Ascending aorta (tissue), 2 donors: ENCODE measurements around the gene KAZALD1. TPM values are rescaled to one million over a fixed set of nuclear protein-coding genes. Genes with fewer than 3 reads are reported as not detected.

Experiments
- DNase-seq, 2 donors: peaks; one replicate each; pipeline ENCODE4 v3.0.0-alpha.2; 2019; ENCODE audit warnings: low spot score in 2 of 2
- H3K27ac ChIP-seq, 2 donors: fragments of 200-600 bp; sonication (generic); one replicate each; pipeline ENCODE4 v1.5.1; 2016 to 2017; ENCODE audit warnings: mild to moderate bottlenecking in 1 of 2
- H3K27me3 ChIP-seq: fragments of 200-600 bp; sonication (generic); one replicate; pipeline ENCODE4 v1.5.1; 2017
- H3K36me3 ChIP-seq, 2 donors: fragments of 200-600 bp; sonication (generic); one replicate each; pipeline ENCODE4 v1.5.1; 2016
- H3K4me1 ChIP-seq, 2 donors: fragments of 200-600 bp; sonication (generic); one replicate each; pipeline ENCODE4 v1.5.1; 2016 to 2017; ENCODE audit warnings: mild to moderate bottlenecking in 1 of 2
- H3K4me3 ChIP-seq, 2 donors: fragments of 200-600 bp; sonication (generic); one replicate each; pipeline ENCODE4 v1.5.1; 2016 to 2017; ENCODE audit warnings: mild to moderate bottlenecking in 1 of 2
- H3K9me3 ChIP-seq, 2 donors: fragments of 200-600 bp; sonication (generic); one replicate each; pipeline ENCODE4 v1.5.1; 2016
- intact Hi-C: fragments of 100-400 bp; cut with DNase I; formaldehyde crosslinking; loops from one replicate; pipeline ENCODE4 v1.15.1; 2023
- total RNA-seq: library from RNA; depleted of rRNA; stranded (reverse); fragments of >200 nt; gene quantifications from one replicate; pipeline ENCODE4 v1.1.0, GENCODE V29; 2016
- TF ChIP-seq, protein P1 (sequence below), 3 experiments: fragments of 200-600 bp in 2 of 3; fragments of 450-650 bp in 1 of 3; sonication (generic) in 2 of 3; IDR thresholded peaks; one replicate each; pipeline ENCODE4 v1.5.1; 2016 to 2019; ENCODE audit warnings: antibody characterized with exemption in 3 of 3, mild to moderate bottlenecking in 1 of 3, moderate library complexity in 1 of 3

Gene KAZALD1
- total RNA-seq, 1 donor from 2014 or later: 5.7 TPM

DNA sequence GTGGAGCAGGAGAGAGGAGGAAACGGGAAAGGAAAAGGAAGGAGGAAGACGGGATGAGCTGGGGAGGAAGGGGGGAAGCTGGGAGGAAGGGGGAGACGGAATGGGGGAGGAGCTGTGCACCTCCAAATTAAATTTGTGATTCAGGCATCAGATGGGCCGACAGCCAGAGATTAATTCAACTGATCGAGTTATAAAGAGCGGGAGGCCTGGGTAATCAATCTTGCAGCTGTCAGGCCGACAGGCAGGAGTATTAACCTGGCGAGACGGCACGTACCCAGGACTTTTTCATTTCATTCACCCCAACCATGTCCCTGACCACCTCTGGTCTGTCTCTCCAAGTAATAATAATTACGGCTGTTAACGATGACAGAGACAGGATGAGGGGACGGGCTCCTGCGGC, 26.2 kb downstream of the KAZALD1 start:
- intact Hi-C loops: no loop called here
- no peaks in the 10 kb centered on the region for H3K9me3 ChIP-seq
- TF ChIP-seq, protein P1, sequence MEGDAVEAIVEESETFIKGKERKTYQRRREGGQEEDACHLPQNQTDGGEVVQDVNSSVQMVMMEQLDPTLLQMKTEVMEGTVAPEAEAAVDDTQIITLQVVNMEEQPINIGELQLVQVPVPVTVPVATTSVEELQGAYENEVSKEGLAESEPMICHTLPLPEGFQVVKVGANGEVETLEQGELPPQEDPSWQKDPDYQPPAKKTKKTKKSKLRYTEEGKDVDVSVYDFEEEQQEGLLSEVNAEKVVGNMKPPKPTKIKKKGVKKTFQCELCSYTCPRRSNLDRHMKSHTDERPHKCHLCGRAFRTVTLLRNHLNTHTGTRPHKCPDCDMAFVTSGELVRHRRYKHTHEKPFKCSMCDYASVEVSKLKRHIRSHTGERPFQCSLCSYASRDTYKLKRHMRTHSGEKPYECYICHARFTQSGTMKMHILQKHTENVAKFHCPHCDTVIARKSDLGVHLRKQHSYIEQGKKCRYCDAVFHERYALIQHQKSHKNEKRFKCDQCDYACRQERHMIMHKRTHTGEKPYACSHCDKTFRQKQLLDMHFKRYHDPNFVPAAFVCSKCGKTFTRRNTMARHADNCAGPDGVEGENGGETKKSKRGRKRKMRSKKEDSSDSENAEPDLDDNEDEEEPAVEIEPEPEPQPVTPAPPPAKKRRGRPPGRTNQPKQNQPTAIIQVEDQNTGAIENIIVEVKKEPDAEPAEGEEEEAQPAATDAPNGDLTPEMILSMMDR (IDR thresholded peaks at IDR 0.05): no peak
- no peak for DNase-seq
- no peaks in the 10 kb centered on the region for H3K4me1 ChIP-seq
- H3K27ac ChIP-seq: no peak overlapping the region
- no peaks in the 10 kb centered on the region for H3K27me3 ChIP-seq
- no peak overlapping the region for H3K4me3 ChIP-seq
- no peaks in the 10 kb centered on the region for H3K36me3 ChIP-seq

DNA sequence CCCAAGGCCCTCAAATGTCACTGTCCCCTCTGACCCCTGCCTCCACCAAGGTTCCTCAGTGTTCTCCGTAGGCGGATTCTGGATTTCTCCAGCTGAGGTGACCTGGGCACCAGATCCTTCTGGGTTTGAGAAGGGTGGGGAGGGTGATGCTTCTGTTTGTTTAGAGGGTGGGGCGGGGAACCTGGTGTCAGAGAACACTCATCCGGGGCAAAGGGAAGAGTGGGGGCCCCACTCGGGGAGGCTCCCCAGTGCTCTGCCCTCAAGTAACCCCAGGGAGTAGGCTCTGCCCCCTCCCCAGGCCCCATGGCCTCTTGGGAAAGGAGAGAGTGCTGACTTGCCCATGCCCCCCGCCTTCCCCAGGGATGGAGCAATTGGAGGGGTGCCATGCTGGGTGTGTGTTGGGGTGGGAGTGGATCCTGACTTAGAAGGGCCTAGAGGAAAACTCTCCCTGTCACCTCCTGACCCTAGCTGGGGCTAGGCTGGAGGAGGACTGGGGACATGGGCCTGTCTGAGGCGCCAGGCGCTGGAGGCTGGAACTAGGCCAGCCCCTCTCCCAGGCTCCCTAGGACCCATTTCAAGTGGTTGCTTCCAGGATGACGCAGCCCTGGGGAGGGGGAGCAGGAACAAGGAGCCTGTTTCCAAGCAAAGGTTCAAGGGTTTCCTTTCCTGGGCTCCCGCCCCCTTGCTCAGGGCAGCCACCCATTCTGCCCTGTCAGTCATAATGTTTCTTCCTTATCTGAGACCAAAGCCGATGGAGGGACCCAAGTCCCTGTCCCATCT, 27.9 kb downstream of the KAZALD1 start:
- no peak for DNase-seq
- no peaks in the 10 kb centered on the region for H3K27me3 ChIP-seq
- H3K27ac ChIP-seq: no peak overlapping the region
- no peak overlapping the region for H3K4me3 ChIP-seq
- TF ChIP-seq, protein P1 (IDR thresholded peaks at IDR 0.05): no peak
- H3K9me3 ChIP-seq: no peaks in the 10 kb centered on the region
- intact Hi-C loops: no loop called here
- H3K36me3 ChIP-seq: no peaks in the 10 kb centered on the region
- H3K4me1 ChIP-seq: no peaks in the 10 kb centered on the region

DNA sequence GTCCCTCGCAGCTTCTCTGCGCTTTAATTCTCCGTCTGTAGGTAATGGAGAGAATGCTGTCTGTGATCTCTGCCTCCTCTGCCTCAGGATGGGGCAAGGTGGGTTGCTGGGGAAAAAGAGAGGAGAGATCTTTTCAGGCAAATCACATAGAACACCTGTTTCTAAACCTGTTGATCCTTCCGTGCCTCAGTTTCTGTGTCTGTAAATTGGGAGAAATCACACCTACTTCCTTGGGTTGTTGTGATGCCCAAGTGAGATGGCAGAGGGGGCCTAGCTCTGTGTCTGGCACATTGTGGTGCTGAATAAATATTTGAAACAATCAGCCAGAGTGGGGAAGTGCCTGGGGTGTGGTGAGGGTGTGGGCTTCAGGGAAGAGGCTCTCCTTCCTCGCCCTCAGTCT, 28.8 kb downstream of the KAZALD1 start:
- no peaks in the 10 kb centered on the region for H3K4me1 ChIP-seq
- TF ChIP-seq, protein P1 (IDR thresholded peaks at IDR 0.05): no peak
- H3K4me3 ChIP-seq: no peak overlapping the region
- intact Hi-C loops: no loop called here
- no peak for DNase-seq
- no peaks in the 10 kb centered on the region for H3K36me3 ChIP-seq
- H3K9me3 ChIP-seq: no peaks in the 10 kb centered on the region
- peaks cover 3% of the 10 kb centered on the region for H3K27me3 ChIP-seq
- H3K27ac ChIP-seq: no peak overlapping the region

DNA sequence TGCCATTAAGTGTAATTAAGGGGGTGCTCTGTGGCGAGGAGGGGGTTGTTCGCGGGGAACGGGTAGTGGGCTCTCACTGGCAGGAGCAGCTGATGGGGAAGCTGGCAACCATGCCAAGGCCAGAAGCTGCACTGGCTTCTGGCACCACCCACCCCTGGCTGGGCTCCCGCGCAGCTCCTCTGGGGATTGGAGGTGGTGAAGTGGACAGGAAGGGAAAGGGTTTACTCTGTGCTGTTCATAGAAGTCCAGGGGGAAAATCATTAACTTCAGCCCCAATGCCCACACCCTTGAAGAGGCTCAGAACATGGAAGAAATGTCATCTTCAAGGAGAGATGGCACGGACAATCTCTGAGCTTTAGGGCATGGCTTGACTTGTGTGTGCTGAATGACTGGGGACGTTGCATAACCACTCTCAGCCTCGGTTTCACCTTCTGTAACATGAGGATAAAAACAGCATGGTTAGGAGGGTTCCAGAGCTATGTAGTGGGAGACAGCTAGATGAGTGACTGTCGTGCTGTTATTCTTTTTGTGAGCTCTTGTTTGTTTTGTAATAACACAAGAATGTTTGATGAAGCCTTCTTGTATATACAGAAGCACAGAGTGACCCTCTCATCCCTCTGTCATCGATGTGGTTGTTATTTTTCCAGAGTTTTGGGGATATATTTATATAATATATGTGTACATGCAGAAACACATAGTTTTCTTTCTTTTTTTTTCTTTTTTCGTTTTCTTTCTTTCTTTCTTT, 29.9 kb downstream of the KAZALD1 start:
- no peaks in the 10 kb centered on the region for H3K4me1 ChIP-seq
- H3K4me3 ChIP-seq: no peak overlapping the region
- H3K27me3 ChIP-seq: peaks cover 3% of the 10 kb centered on the region
- no peaks in the 10 kb centered on the region for H3K9me3 ChIP-seq
- intact Hi-C loops: no loop called here
- no peak for DNase-seq
- H3K27ac ChIP-seq: no peak overlapping the region
- TF ChIP-seq, protein P1 (IDR thresholded peaks at IDR 0.05): no peak
- H3K36me3 ChIP-seq: no peaks in the 10 kb centered on the region

DNA sequence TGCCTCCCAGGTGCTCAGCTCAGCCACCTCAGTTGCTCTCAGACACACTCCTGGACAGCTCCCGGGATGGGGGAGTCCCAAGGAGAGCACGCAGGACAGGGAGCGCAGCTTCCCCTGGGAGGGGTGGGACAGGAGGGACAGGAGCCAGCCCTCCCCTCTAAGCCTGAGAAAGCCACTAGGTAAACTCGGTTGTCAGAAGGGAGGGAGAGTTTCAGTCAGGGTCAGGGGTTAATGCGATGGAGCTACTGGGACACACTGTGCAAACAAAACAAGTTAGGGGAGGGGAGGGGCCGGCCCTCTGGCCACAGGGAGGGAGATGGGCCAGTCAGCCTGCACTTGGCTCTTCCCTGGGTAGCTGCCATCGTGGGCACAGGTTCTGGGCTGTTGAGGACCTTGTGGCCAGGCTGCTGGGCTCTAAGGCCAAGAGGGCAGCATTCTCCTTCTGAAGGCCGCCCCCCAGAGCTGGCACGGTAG, 31.1 kb downstream of the KAZALD1 start:
- H3K36me3 ChIP-seq: no peaks in the 10 kb centered on the region
- H3K4me3 ChIP-seq: no peak overlapping the region
- H3K27ac ChIP-seq: no peak overlapping the region
- H3K4me1 ChIP-seq: no peaks in the 10 kb centered on the region
- TF ChIP-seq, protein P1 (IDR thresholded peaks at IDR 0.05): no peak
- no peak for DNase-seq
- peaks cover 3% of the 10 kb centered on the region for H3K27me3 ChIP-seq
- intact Hi-C loops: no loop called here
- H3K9me3 ChIP-seq: no peaks in the 10 kb centered on the region
